Mesendoderm (in vitro differentiated cells): ENCODE results near the gene FLT3LG.
"Not testable (repeated sequence)": the region's sequence is repeated elsewhere in the genome, so short reads cannot be mapped to it uniquely, and the experiment has no call there.

Experiments used
- DNase-seq: peaks from one replicate; pipeline ENCODE4 v3.0.0; 2013
- H2AK5ac ChIP-seq: 2 replicates; pipeline ENCODE4 v1.6.1; 2013; ENCODE audit warnings: low read length, inconsistent platforms
- H2BK120ac ChIP-seq: 2 replicates; pipeline ENCODE4 v1.6.1; 2013; ENCODE audit warnings: low read depth, mild to moderate bottlenecking, low read length, moderate library complexity, mixed read lengths
- H2BK15ac ChIP-seq: replicated peaks from 2 replicates; pipeline ENCODE4 v1.6.1; 2013; ENCODE audit warnings: low read depth, mild to moderate bottlenecking, moderate library complexity
- H2BK5ac ChIP-seq: 2 replicates; pipeline ENCODE4 v1.6.1; 2013; ENCODE audit warnings: low read length, inconsistent platforms
- H3K18ac ChIP-seq: 2 replicates; pipeline ENCODE4 v1.6.1; 2013; ENCODE audit warnings: mild to moderate bottlenecking, low read length, mixed read lengths
- H3K23ac ChIP-seq: one replicate; pipeline ENCODE4 v1.6.1; 2013; ENCODE audit warnings: low read length
- H3K27ac ChIP-seq: 2 replicates; pipeline ENCODE4 v1.5.1; 2013; ENCODE audit warnings: low read depth, mild to moderate bottlenecking, inconsistent platforms, low read length, moderate library complexity
- H3K27me3 ChIP-seq: 2 replicates; pipeline ENCODE4 v1.6.1; 2013; ENCODE audit warnings: low read length, control low read depth, mild to moderate bottlenecking, inconsistent platforms; ENCODE audit not compliant: insufficient read depth, poor library complexity
- H3K36me3 ChIP-seq: 2 replicates; pipeline ENCODE4 v1.6.1; 2013; ENCODE audit warnings: low read length, inconsistent platforms; ENCODE audit not compliant: control insufficient read depth, insufficient read depth
- H3K4ac ChIP-seq: one replicate; pipeline ENCODE4 v1.6.1; 2013; ENCODE audit warnings: low read depth, mild to moderate bottlenecking, low read length, moderate library complexity
- H3K4me1 ChIP-seq: 2 replicates; pipeline ENCODE4 v1.6.1; 2013; ENCODE audit warnings: low read depth, low read length, inconsistent platforms; ENCODE audit not compliant: control insufficient read depth
- H3K4me2 ChIP-seq: 2 replicates; pipeline ENCODE4 v1.6.1; 2013; ENCODE audit warnings: low read length
- H3K4me3 ChIP-seq: 2 replicates; pipeline ENCODE4 v1.5.1; 2013; ENCODE audit warnings: mild to moderate bottlenecking, low read length
- H3K56ac ChIP-seq: one replicate; pipeline ENCODE4 v1.6.1; 2013; ENCODE audit warnings: low read length
- H3K79me1 ChIP-seq: 2 replicates; pipeline ENCODE4 v1.6.1; 2013; ENCODE audit warnings: low read length, inconsistent platforms
- H3K79me2 ChIP-seq: 2 replicates; pipeline ENCODE4 v1.6.1; 2013; ENCODE audit warnings: mild to moderate bottlenecking, low read length; ENCODE audit not compliant: control insufficient read depth, insufficient read depth
- H3K9ac ChIP-seq: 2 replicates; pipeline ENCODE4 v1.6.1; 2013; ENCODE audit warnings: low read length, inconsistent platforms
- H4K5ac ChIP-seq: one replicate; pipeline ENCODE4 v1.6.1; 2013; ENCODE audit warnings: low read length
- H4K8ac ChIP-seq: one replicate; pipeline ENCODE4 v1.6.1; 2013; ENCODE audit warnings: low read depth, mild to moderate bottlenecking, control low read depth, low read length, moderate library complexity
- WGBS: extraction: QIAGEN DNeasy Blood & Tissue Kit; methylation state at CpG from one replicate; pipeline ENCODE4 v1.1.7; 2013; ENCODE audit warnings: low lambda C conversion rate, missing lambda C conversion rate; ENCODE audit not compliant: insufficient coverage; ENCODE audit errors: extremely low coverage; 5-methylcytosine and 5-hydroxymethylcytosine counted together

Gene FLT3LG

DNA sequence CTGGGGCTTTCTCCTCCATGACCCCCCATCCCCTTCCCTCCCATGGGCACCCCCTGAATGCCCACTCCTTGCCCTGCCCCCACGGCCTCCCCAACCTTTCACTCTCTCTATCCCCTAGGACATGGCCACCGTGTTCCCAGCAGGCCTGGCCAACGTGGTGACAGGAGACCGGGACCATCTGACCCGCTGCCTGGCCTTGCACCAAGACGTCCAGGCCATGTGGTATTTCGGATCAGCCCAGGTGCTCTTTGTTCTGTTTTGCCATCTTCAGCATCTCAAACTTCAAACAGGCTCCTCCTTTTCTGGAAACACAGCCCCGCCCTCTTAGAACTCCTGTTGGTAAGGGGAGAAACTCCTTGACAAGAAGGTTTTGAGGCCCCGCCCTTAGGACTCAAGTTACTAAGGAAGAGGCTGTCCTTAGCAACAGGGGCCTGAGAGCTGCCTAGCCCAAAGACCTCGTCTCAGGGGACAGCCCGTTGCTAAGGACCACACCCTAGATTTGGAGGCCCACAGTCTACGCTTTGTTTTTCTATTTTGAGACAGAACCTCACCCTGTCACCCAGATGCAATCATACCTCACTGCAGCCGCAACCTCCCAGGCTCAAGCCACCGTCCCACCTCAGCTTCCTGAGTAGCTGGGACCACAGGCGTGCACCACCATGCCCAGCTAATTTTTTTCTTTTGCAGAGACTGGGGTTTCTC lies 5.1 kb upstream of the FLT3LG start:
- no peak overlapping the region for H2AK5ac ChIP-seq
- no peak overlapping the region for H3K56ac ChIP-seq
- no peak overlapping the region for H3K4me3 ChIP-seq
- H3K4me1 ChIP-seq: no peaks in the 10 kb centered on the region
- no peak overlapping the region for H4K5ac ChIP-seq
- no peak overlapping the region for H2BK15ac ChIP-seq
- H3K9ac ChIP-seq: no peak overlapping the region
- H3K23ac ChIP-seq: no peak overlapping the region
- peak; percentile 95 for DNase-seq
- H2BK120ac ChIP-seq: no peak overlapping the region
- no peak overlapping the region for H4K8ac ChIP-seq
- no peak overlapping the region for H3K27ac ChIP-seq
- no CpG with 5 or more reads among the region's 15 CpGs for WGBS
- no peak overlapping the region for H3K18ac ChIP-seq
- H3K27me3 ChIP-seq: no peaks in the 10 kb centered on the region
- peaks cover 2% of the 10 kb centered on the region for H3K36me3 ChIP-seq
- H3K4ac ChIP-seq: no peak overlapping the region
- no peak overlapping the region for H3K4me2 ChIP-seq
- no peak overlapping the region for H2BK5ac ChIP-seq
- H3K79me2 ChIP-seq: no peaks in the 10 kb centered on the region
- H3K79me1 ChIP-seq: no peaks in the 10 kb centered on the region

DNA sequence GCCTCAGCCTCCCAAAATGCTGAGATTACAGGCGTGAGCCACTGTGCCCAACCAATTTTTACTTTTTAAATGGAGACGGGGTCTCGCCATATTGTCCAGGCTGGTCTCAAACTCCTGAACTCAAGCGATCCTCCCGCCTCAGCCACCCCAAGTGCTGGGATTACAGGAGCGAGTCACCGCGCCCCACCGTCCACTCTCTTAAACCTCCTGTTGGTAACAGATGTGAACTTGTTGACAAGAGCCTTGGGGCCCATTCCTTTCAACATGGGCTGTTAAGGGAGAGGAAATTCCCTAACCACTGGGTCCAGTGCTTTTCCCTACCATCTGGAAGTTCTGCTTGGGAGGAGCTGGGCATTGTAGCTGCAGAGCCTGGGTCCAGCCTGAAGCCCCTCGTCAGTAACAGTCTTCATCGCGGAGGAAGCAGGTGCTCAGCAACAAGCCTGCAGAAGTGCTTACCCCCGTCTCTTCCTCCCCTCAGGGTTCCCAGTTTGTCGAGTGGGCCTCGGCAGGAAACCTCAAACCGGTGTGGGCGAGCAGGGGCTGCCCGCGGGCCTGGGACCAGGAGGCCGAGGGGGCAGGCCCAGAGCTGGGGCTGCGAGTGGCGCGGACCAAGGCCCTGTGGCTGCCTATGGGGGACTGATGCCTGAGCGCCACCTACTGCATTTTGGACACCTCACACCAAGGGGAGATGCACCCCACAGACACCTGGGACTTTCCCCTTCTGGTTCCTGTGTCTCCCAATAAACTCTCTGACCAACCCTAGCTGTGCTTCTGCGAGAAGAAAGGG lies 4.0 kb upstream of the FLT3LG start:
- no peak overlapping the region for H4K5ac ChIP-seq
- no peak overlapping the region for H2BK5ac ChIP-seq
- no peak overlapping the region for H3K4ac ChIP-seq
- H3K4me2 ChIP-seq: no peak overlapping the region
- H3K79me2 ChIP-seq: no peaks in the 10 kb centered on the region
- H4K8ac ChIP-seq: no peak overlapping the region
- no peak overlapping the region for H3K23ac ChIP-seq
- no peak overlapping the region for H3K56ac ChIP-seq
- DNase-seq: no peak
- H3K9ac ChIP-seq: no peak overlapping the region
- H3K36me3 ChIP-seq: peaks cover 2% of the 10 kb centered on the region
- H2AK5ac ChIP-seq: no peak overlapping the region
- no peak overlapping the region for H3K18ac ChIP-seq
- no peak overlapping the region for H2BK120ac ChIP-seq
- H2BK15ac ChIP-seq: no peak overlapping the region
- WGBS: no CpG with 5 or more reads among the region's 25 CpGs
- no peaks in the 10 kb centered on the region for H3K27me3 ChIP-seq
- H3K79me1 ChIP-seq: no peaks in the 10 kb centered on the region
- H3K27ac ChIP-seq: no peak overlapping the region
- H3K4me3 ChIP-seq: no peak overlapping the region
- H3K4me1 ChIP-seq: no peaks in the 10 kb centered on the region

DNA sequence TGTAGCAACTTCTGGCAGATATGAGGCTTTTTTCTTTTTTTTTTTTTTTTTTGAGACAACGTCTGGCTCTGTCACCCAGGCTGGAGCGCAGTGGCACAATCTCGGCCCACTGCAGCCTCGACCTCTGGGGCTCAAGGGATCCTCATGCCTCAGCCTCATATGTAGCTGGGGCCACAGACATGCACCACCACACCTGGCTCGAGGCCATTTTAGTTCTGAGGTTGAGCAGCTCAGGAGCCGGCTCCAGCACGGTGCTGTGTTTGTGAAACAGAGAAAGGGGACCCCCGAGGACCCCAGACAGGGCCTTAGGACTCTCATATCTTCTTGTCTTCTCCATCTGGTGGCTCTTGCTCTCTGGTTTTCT lies 3.4 kb upstream of the FLT3LG start:
- Histone ChIP-seq H2AK5ac (no peak overlapping the region), H3K4ac (no peak overlapping the region), H2BK15ac (no peak overlapping the region), H2BK5ac (no peak overlapping the region), H3K18ac (no peak overlapping the region), H3K56ac (no peak overlapping the region), H3K4me3 (no peak overlapping the region), H2BK120ac (no peak overlapping the region), H3K4me2 (no peak overlapping the region), H3K79me1 (no peaks in the 10 kb centered on the region), H3K36me3 (peaks cover 2% of the 10 kb centered on the region), H3K79me2 (no peaks in the 10 kb centered on the region), H3K23ac (no peak overlapping the region), H3K27ac (no peak overlapping the region), H3K4me1 (no peaks in the 10 kb centered on the region), H3K27me3 (no peaks in the 10 kb centered on the region), H4K8ac (no peak overlapping the region), H3K9ac (no peak overlapping the region), H4K5ac (no peak overlapping the region)
- no CpG with 5 or more reads among the region's 8 CpGs for WGBS
- DNase-seq: no peak

DNA sequence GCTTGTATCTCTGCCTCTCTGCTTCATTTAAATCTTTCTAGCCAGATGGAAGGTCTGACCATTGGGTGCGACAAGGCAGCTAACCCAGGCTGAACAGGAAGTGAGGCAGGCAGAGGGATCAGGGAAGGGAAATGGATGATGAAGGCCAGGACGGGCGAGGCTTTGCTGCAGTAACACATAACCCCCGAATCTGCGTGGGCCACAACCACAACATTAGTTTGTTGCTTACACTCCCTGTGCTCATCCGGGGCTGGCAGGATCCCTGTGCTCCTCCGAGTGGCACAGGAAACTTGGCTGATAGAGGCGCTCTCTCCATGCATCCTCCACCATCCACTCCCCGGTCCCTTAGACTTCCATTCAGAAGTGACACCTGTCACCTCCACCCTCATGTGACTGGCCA lies 1.1 kb upstream of the FLT3LG start:
- H3K18ac ChIP-seq: no peak overlapping the region
- H2BK120ac ChIP-seq: no peak overlapping the region
- no peak overlapping the region for H2BK15ac ChIP-seq
- no peak overlapping the region for H3K23ac ChIP-seq
- no peak overlapping the region for H4K8ac ChIP-seq
- H3K27ac ChIP-seq: no peak overlapping the region
- H2AK5ac ChIP-seq: no peak overlapping the region
- H3K4me3 ChIP-seq: no peak overlapping the region
- no peak overlapping the region for H2BK5ac ChIP-seq
- no peaks in the 10 kb centered on the region for H3K4me1 ChIP-seq
- peaks cover 2% of the 10 kb centered on the region for H3K36me3 ChIP-seq
- no peak for DNase-seq
- no peak overlapping the region for H3K56ac ChIP-seq
- no peaks in the 10 kb centered on the region for H3K79me1 ChIP-seq
- no peak overlapping the region for H4K5ac ChIP-seq
- WGBS: no CpG with 5 or more reads among the region's 9 CpGs
- no peak overlapping the region for H3K9ac ChIP-seq
- no peak overlapping the region for H3K4ac ChIP-seq
- H3K27me3 ChIP-seq: no peaks in the 10 kb centered on the region
- no peaks in the 10 kb centered on the region for H3K79me2 ChIP-seq
- H3K4me2 ChIP-seq: no peak overlapping the region

DNA sequence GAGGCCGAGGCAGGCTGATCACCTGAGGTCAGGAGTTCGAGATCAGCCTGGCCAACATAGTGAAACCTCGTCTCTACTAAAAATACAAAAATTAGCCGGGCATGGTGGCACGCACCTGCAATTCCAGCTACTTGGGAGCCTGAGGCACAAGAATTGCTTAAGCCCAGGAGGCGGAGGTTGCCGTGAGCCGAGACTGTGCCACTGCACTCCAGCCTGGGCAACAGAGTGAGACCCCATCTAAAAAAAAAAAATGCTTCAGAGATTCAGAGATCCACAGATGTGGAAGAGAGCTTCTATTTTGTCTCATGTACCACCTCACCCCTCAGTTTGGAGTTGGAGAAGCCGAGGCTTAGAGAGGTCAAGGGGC lies 531 bp upstream of the FLT3LG start:
- H3K18ac ChIP-seq, H4K8ac ChIP-seq, H3K79me1 ChIP-seq, H3K4me2 ChIP-seq, H2BK5ac ChIP-seq, H2BK120ac ChIP-seq, H3K23ac ChIP-seq, H3K4me3 ChIP-seq, H3K36me3 ChIP-seq, H2AK5ac ChIP-seq, H3K9ac ChIP-seq, H3K79me2 ChIP-seq, H3K56ac ChIP-seq, H2BK15ac ChIP-seq, H3K4ac ChIP-seq, H3K4me1 ChIP-seq, H3K27ac ChIP-seq, H3K27me3 ChIP-seq, H4K5ac ChIP-seq, DNase-seq: not testable (repeated sequence)
- WGBS: no CpG with 5 or more reads among the region's 9 CpGs
